A549 (cell line): ENCODE results near the gene NDFIP1. TPM values are rescaled to one million over a fixed set of nuclear protein-coding genes. Genes with fewer than 3 reads are reported as not detected.

Source experiments
- ATAC-seq, 2 experiments: fragments of 200-7000 bp in 1 of 2; fragments of >200 bp in 1 of 2; cut with Nextera tagmentation in 1 of 2; cut with Tn5 transposase in 1 of 2; 3 replicates each; pipeline versions ENCODE4 v1.8.0 to v1.9.1; 2018 to 2020; ENCODE audit warnings: mild to moderate bottlenecking in 1 of 2, moderate library complexity in 1 of 2
- CTCF ChIA-PET: fragments of 300-600 bp; sonication (Branson Sonifier 250); formaldehyde crosslinking; extraction: SDS; loops from one replicate; lab custom pipeline; 2021; ENCODE audit warnings: antibody characterized with exemption, inconsistent platforms; lab: Yijun Ruan, JAX
- POLR2A ChIA-PET: fragments of 350-600 bp; formaldehyde crosslinking; extraction: SDS; loops from one replicate; lab custom pipeline; 2021; ENCODE audit warnings: antibody characterized with exemption, inconsistent platforms; lab: Yijun Ruan, JAX
- DNase-seq, 2 experiments: peaks; one replicate each; pipeline versions ENCODE4 v3.0.0 to v3.0.0-alpha.2; 2011 to 2016; ENCODE audit warnings: low read depth in 1 of 2, low spot score in 1 of 2
- FAIRE-seq: peaks from 2 replicates; lab custom pipeline; 2011; peaks lifted over from hg19 to GRCh38; lab: Jason Lieb, UNC
- H3K27ac ChIP-seq, 2 experiments: fragments of >200 bp; sonication (Bioruptor Twin); formaldehyde crosslinking; 3 replicates each; pipeline ENCODE4 v1.5.1; 2016 to 2017
- H3K4me1 ChIP-seq: fragments of >200 bp; sonication (Bioruptor Twin); formaldehyde crosslinking; 3 replicates; pipeline ENCODE4 v1.6.1; 2016
- H3K4me2 ChIP-seq: fragments of >200 bp; sonication (Bioruptor Twin); formaldehyde crosslinking; 3 replicates; pipeline ENCODE4 v1.6.1; 2016
- H3K4me3 ChIP-seq: fragments of >200 bp; sonication (Bioruptor Twin); formaldehyde crosslinking; 3 replicates; pipeline ENCODE4 v1.5.1; 2016
- H3K9me3 ChIP-seq: fragments of >200 bp; sonication (Bioruptor Twin); formaldehyde crosslinking; 3 replicates; pipeline ENCODE4 v1.6.1; 2016
- CHD2 ChIP-seq: fragments of 150-350 bp; IDR thresholded peaks from 2 replicates; pipeline ENCODE4 v1.6.1; 2014; ENCODE audit warnings: low read length; ENCODE audit not compliant: partially characterized antibody
- CTCF ChIP-seq: fragments of >200 bp; sonication (Bioruptor Twin); formaldehyde crosslinking; IDR thresholded peaks from 3 replicates; pipeline ENCODE4 v1.5.1; 2016
- E2F6 ChIP-seq: IDR thresholded peaks from 2 replicates; pipeline ENCODE4 v1.6.1; 2012; ENCODE audit warnings: low read depth, borderline replicate concordance
- EHF ChIP-seq: fragments of 250-450 bp; sonication (Bioruptor Pico); IDR thresholded peaks from 2 replicates; pipeline ENCODE4 v1.5.0; 2020; ENCODE audit warnings: mild to moderate bottlenecking
- EHMT2 ChIP-seq: fragments of 200-600 bp; sonication (generic); IDR thresholded peaks from 2 replicates; pipeline ENCODE4 v1.6.1; 2016; ENCODE audit warnings: antibody characterized with exemption, low read depth, mild to moderate bottlenecking, moderate library complexity
- ELK1 ChIP-seq: fragments of 150-350 bp; IDR thresholded peaks from 2 replicates; pipeline ENCODE4 v1.6.1; 2014; ENCODE audit warnings: low read depth, mild to moderate bottlenecking, low read length
- EP300 ChIP-seq, 2 experiments: fragments of >200 bp; sonication (Bioruptor Twin); formaldehyde crosslinking; IDR thresholded peaks; 2 replicates in 1 of 2; 3 replicates in 1 of 2; pipeline ENCODE4 v1.6.1; 2016 to 2017
- FOSB ChIP-seq: fragments of 250-450 bp; sonication (Bioruptor Pico); IDR thresholded peaks from 2 replicates; pipeline ENCODE4 v1.5.0; 2020; ENCODE audit warnings: mild to moderate bottlenecking, moderate library complexity
- FOSL2 ChIP-seq, 2 experiments: fragments of 450-650 bp in 1 of 2; fragments of >200 bp in 1 of 2; sonication (Bioruptor Twin) in 1 of 2; formaldehyde crosslinking; IDR thresholded peaks; 2 replicates each; pipeline versions ENCODE4 v1.5.0 to v1.6.1; 2016 to 2020; ENCODE audit warnings: mild to moderate bottlenecking in 1 of 2, moderate library complexity in 1 of 2
- HES2 ChIP-seq: fragments of >200 bp; sonication (Bioruptor Twin); formaldehyde crosslinking; IDR thresholded peaks from 2 replicates; pipeline ENCODE4 v1.6.1; 2016
- HEYL ChIP-seq: fragments of 250-450 bp; sonication (Bioruptor Pico); IDR thresholded peaks from 2 replicates; pipeline ENCODE4 v1.8.0; 2021; ENCODE audit warnings: mild to moderate bottlenecking, moderate library complexity
- HOXB13 ChIP-seq: fragments of 250-450 bp; sonication (Bioruptor Pico); IDR thresholded peaks from 2 replicates; pipeline ENCODE4 v1.5.0; 2020; ENCODE audit warnings: low read depth, mild to moderate bottlenecking, moderate library complexity
- HOXB5 ChIP-seq: fragments of 250-450 bp; sonication (Bioruptor Pico); IDR thresholded peaks from 2 replicates; pipeline ENCODE4 v1.5.0; 2020; ENCODE audit warnings: mild to moderate bottlenecking, moderate library complexity
- JUN ChIP-seq, 2 experiments: fragments of >200 bp; sonication (Bioruptor Twin); formaldehyde crosslinking; IDR thresholded peaks; 2 replicates in 1 of 2; 3 replicates in 1 of 2; pipeline ENCODE4 v1.6.1; 2016 to 2017
- JUNB ChIP-seq: fragments of >200 bp; sonication (Bioruptor Twin); formaldehyde crosslinking; IDR thresholded peaks from 2 replicates; pipeline ENCODE4 v1.6.1; 2016
- KDM1A ChIP-seq: fragments of 200-600 bp; sonication (generic); IDR thresholded peaks from 2 replicates; pipeline ENCODE4 v1.6.1; 2016; ENCODE audit warnings: low read depth, mild to moderate bottlenecking
- MAFK ChIP-seq: fragments of 450-650 bp; IDR thresholded peaks from 2 replicates; pipeline ENCODE4 v1.6.1; 2014; ENCODE audit not compliant: partially characterized antibody
- MYC ChIP-seq: IDR thresholded peaks from 2 replicates; pipeline ENCODE4 v1.6.1; 2012; ENCODE audit warnings: mild to moderate bottlenecking, inconsistent platforms, low read length, improper control_type of control experiment, borderline replicate concordance
- NR3C1 ChIP-seq: fragments of >200 bp; sonication (Bioruptor Twin); formaldehyde crosslinking; IDR thresholded peaks from 3 replicates; pipeline ENCODE4 v1.6.1; 2017
- PBX3 ChIP-seq: IDR thresholded peaks from 2 replicates; pipeline ENCODE4 v1.6.1; 2012
- PHF8 ChIP-seq: fragments of 200-600 bp; sonication (generic); IDR thresholded peaks from 2 replicates; pipeline ENCODE4 v1.6.1; 2016; ENCODE audit warnings: low read depth, mild to moderate bottlenecking, antibody characterized with exemption, moderate library complexity, borderline replicate concordance
- POLR2A ChIP-seq: IDR thresholded peaks from 2 replicates; pipeline ENCODE4 v1.6.1; 2012; ENCODE audit warnings: mild to moderate bottlenecking, low read length
- POLR2AphosphoS2 ChIP-seq: conservative IDR thresholded peaks from 2 replicates; pipeline ENCODE4 v1.6.1; 2012; ENCODE audit warnings: low read length, improper control_type of control experiment, inconsistent platforms
- RAD21 ChIP-seq, 2 experiments: fragments of >200 bp in 1 of 2; sonication (Bioruptor Twin) in 1 of 2; formaldehyde crosslinking in 1 of 2; IDR thresholded peaks in 1 of 2; conservative IDR thresholded peaks in 1 of 2; 2 replicates in 1 of 2; 3 replicates in 1 of 2; pipeline ENCODE4 v1.6.1; 2012 to 2018; ENCODE audit warnings: inconsistent platforms in 1 of 2
- RARB ChIP-seq: fragments of 250-450 bp; sonication (Bioruptor Pico); IDR thresholded peaks from 2 replicates; pipeline ENCODE4 v1.8.0; 2021; ENCODE audit warnings: mild to moderate bottlenecking, moderate library complexity
- RCOR1 ChIP-seq: fragments of 150-350 bp; IDR thresholded peaks from 2 replicates; pipeline ENCODE4 v1.6.1; 2014; ENCODE audit warnings: antibody characterized with exemption, low read length, low read depth
- RFX5 ChIP-seq: fragments of 450-650 bp; IDR thresholded peaks from 2 replicates; pipeline ENCODE4 v1.7.1; 2014; ENCODE audit warnings: antibody characterized with exemption, mild to moderate bottlenecking, moderate library complexity
- RNF2 ChIP-seq: fragments of 200-600 bp; sonication (generic); IDR thresholded peaks from 2 replicates; pipeline ENCODE4 v1.6.1; 2016; ENCODE audit warnings: low read depth, mild to moderate bottlenecking, antibody characterized with exemption, moderate library complexity, borderline replicate concordance
- ZFP36 ChIP-seq: fragments of 450-650 bp; IDR thresholded peaks from 2 replicates; pipeline ENCODE4 v1.6.1; 2014; ENCODE audit warnings: borderline replicate concordance; ENCODE audit not compliant: partially characterized antibody
- WGBS: methylation state at CpG from one replicate; pipeline ENCODE4 v1.1.6; 2017; ENCODE audit errors: missing lambda C conversion rate; 5-methylcytosine and 5-hydroxymethylcytosine counted together
- polyA plus RNA-seq, 4 experiments: library from polyadenylated mRNA; depleted of rRNA in 3 of 4; stranded (reverse); fragments of >200 nt; fragmentation: RNase III in 1 of 4; extraction: RNeasy Plus Mini Kit Qiagen cat#74134 plus additional on column Dnase treatment in 1 of 4; gene quantifications; 2 replicates in 3 of 4; 3 replicates in 1 of 4; pipeline ENCODE4 v1.2.3, GENCODE V29; 2011 to 2017

The NDFIP1 gene
- polyA plus RNA-seq, 2 of the 4 experiments (the other 2 are of a cell fraction): 42.4 to 58.0 TPM

- 86% methylated on average over 8 of the region's 8 CpGs for WGBS
- FAIRE-seq: no peak
Measured at GRCh38 chr5:142095651-142096330, 12.8 kb upstream of the NDFIP1 start.

GRCh38 chr5:142096382-142096781 lies 12.2 kb upstream of the NDFIP1 start:
- Histone ChIP-seq H3K4me3 (no peak overlapping the region), H3K9me3 (no peaks in the 10 kb centered on the region), H3K27ac (no peak overlapping the region), H3K4me1 (no peaks in the 10 kb centered on the region), H3K4me2 (no peak overlapping the region)
- POLR2A ChIA-PET: interaction anchor here (1.0 kb wide), 1 partner anchor 13 kb away, joined by 3 read pairs; the partner anchor contains the start of gene NDFIP1
- no peak for DNase-seq
- no peak for TF ChIP-seq RFX5
- no peak for FAIRE-seq
- ATAC-seq: no peak
- CTCF ChIA-PET: interaction anchor here (0.9 to 2.1 kb wide), 3 partner anchors 10 to 82 kb away, joined by 3 to 4 read pairs (median 4); no protein-coding TSS in a partner anchor
- 69% methylated on average over 3 of the region's 3 CpGs for whole genome bisulfite sequencing

More at GRCh38 chr5:142095651-142096330, 12.8 kb upstream of the NDFIP1 start:
- Histone ChIP-seq H3K9me3 (no peaks in the 10 kb centered on the region), H3K27ac (no peak overlapping the region), H3K4me2 (no peak overlapping the region), H3K4me1 (no peaks in the 10 kb centered on the region), H3K4me3 (no peak overlapping the region)
- ChIA-PET POLR2A (interaction anchor here (1.0 kb wide), 1 partner anchor 13 kb away, joined by 3 read pairs; the partner anchor contains the start of gene NDFIP1), CTCF (interaction anchor here (0.9 to 2.1 kb wide), 4 partner anchors 10 to 82 kb away, joined by 3 to 4 read pairs (median 4); no protein-coding TSS in a partner anchor)
- ATAC-seq (no peak), DNase-seq (no peak)
- TF ChIP-seq EP300 (IDR thresholded peaks at IDR 0.05): no peak
- TF ChIP-seq FOSB (CRISPR knock-in tag): no peak
- no peak for TF ChIP-seq RNF2
- no peak for TF ChIP-seq EHF (CRISPR knock-in tag)
- no peak for TF ChIP-seq ELK1
- TF ChIP-seq E2F6: no peak
- TF ChIP-seq CHD2: no peak
- no peak for TF ChIP-seq PHF8
- TF ChIP-seq RARB: no peak
- TF ChIP-seq POLR2A: no peak
- no peak for TF ChIP-seq RAD21 (conservative IDR thresholded peaks at IDR 0.05 in 1 of 2, IDR thresholded peaks at IDR 0.05 in 1 of 2)
- no peak for TF ChIP-seq ZFP36
- no peak for TF ChIP-seq HOXB13 (CRISPR knock-in tag)
- no peak for TF ChIP-seq MYC
- no peak for TF ChIP-seq JUNB
- no peak for TF ChIP-seq NR3C1
- TF ChIP-seq HOXB5 (CRISPR knock-in tag): no peak
- no peak for TF ChIP-seq FOSL2 (IDR thresholded peaks at IDR 0.05)
- TF ChIP-seq FOSL2 (CRISPR knock-in tag; IDR thresholded peaks at IDR 0.05): no peak
- TF ChIP-seq PBX3: no peak

- CTCF ChIA-PET: interaction anchor here (0.9 to 1.0 kb wide), 2 partner anchors 10 to 65 kb away, joined by 3 read pairs; no protein-coding TSS in a partner anchor
- TF ChIP-seq EHMT2 (no peak), HES2 (no peak), RCOR1 (no peak), POLR2AphosphoS2 (no peak), RNF2 (no peak), MAFK (no peak), HEYL (CRISPR knock-in tag) (no peak), CTCF (no peak), JUN (IDR thresholded peaks at IDR 0.05) (no peak), JUNB (no peak), NR3C1 (no peak), KDM1A (no peak)
Measured at GRCh38 chr5:142097681-142098080, 10.9 kb upstream of the NDFIP1 start.

More at GRCh38 chr5:142097681-142098080, 10.9 kb upstream of the NDFIP1 start:
- no peak for ATAC-seq
- FAIRE-seq: no peak
- Histone ChIP-seq H3K4me2 (no peak overlapping the region), H3K4me1 (no peaks in the 10 kb centered on the region), H3K9me3 (no peaks in the 10 kb centered on the region), H3K27ac (no peak overlapping the region), H3K4me3 (no peak overlapping the region)
- no peak for DNase-seq
- 80% methylated on average over 9 of the region's 9 CpGs for WGBS
- POLR2A ChIA-PET: no interaction called here
